Glutamatergic neuron (in vitro differentiated cells): ENCODE measurements around the gene KCNJ5. TPM values are rescaled to one million over a fixed set of nuclear protein-coding genes. Genes with fewer than 3 reads are reported as not detected.

Source experiments
- DNase-seq: peaks from one replicate; pipeline ENCODE4 v3.0.0; 2022
- H3K27ac Mint-ChIP-seq: one replicate; pipeline ENCODE4 v1.8.0; 2020; ENCODE audit warnings: mild to moderate bottlenecking, mixed read lengths, inconsistent platforms; ENCODE audit not compliant: unreplicated experiment
- H3K27me3 Mint-ChIP-seq: one replicate; pipeline ENCODE4 v1.8.0; 2020; ENCODE audit warnings: mild to moderate bottlenecking, moderate library complexity, mixed read lengths, inconsistent platforms; ENCODE audit not compliant: unreplicated experiment
- H3K36me3 Mint-ChIP-seq: one replicate; pipeline ENCODE4 v1.8.0; 2020; ENCODE audit warnings: mild to moderate bottlenecking, mixed read lengths, inconsistent platforms; ENCODE audit not compliant: unreplicated experiment
- H3K4me1 Mint-ChIP-seq: one replicate; pipeline ENCODE4 v1.8.0; 2020; ENCODE audit warnings: mild to moderate bottlenecking, low read depth, mixed read lengths, inconsistent platforms; ENCODE audit not compliant: unreplicated experiment
- H3K4me3 Mint-ChIP-seq: one replicate; pipeline ENCODE4 v1.8.0; 2020; ENCODE audit warnings: mild to moderate bottlenecking, mixed read lengths, inconsistent platforms; ENCODE audit not compliant: unreplicated experiment
- H3K9me3 Mint-ChIP-seq: one replicate; pipeline ENCODE4 v1.8.0; 2020; ENCODE audit warnings: mild to moderate bottlenecking, moderate library complexity, mixed read lengths, inconsistent platforms; ENCODE audit not compliant: unreplicated experiment
- total RNA-seq: library from RNA; stranded (reverse); fragmentation: NEBNext Ultra II Directional; extraction: Animal tissue kit (Norgen Biotek cat#: 25700); gene quantifications from one replicate; pipeline ENCODE4 v1.2.1, GENCODE V29; 2021; ENCODE audit not compliant: unreplicated experiment
- TF ChIP-seq, protein P1 (sequence below): fragments of 200-600 bp; sonication (generic); IDR thresholded peaks from one replicate; pipeline ENCODE4 v1.5.0; 2021; ENCODE audit not compliant: partially characterized antibody, unreplicated experiment

Gene KCNJ5
- total RNA-seq, 1 donor from 2014 or later = 0.34 TPM

DNA sequence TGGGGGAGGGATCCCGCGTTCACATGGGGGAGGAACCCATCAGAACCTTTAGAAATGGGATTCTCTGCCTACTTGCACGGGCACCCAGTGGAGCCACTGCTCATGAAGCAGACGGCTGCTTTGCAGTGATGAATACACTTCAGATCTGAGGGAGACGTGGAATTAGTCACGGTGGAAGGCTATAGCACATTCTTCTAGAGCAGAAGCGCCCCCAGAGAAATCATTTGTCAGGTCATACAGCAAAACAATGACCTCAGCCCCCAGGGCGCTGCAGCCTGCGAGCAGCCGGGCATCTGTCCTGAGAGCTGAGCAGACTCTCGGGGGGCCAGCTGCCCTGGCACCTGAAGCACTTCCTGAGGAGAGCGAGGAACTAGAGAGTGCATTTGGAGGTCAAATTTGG is 38.8 kb downstream of the KCNJ5 start:
- peak; percentile 76 for DNase-seq

DNA sequence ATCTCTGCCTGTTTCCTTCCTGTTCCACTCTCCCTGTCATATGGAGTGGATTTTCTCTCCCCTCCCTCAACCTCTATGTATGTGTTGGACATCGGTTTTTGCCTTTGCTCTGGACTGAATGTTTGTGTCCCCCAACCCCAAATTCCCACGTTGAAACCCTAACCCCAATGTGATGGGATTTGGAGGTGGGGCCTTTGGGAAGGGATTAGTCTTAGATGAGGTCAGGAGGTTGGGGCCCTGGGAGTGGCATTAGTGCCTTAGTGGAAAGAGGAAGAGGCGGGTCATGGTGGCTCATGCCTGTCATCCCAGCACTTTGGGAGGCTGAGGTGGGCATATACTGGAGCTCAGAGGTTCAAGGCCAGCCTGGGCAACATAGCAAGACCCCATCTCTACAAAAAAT is 39.9 kb downstream of the KCNJ5 start:
- no peak for DNase-seq
- Mint-ChIP-seq H3K9me3 (peaks cover 6% of the 10 kb centered on the region), H3K27ac (no peak overlapping the region), H3K36me3 (no peaks in the 10 kb centered on the region), H3K4me3 (no peak overlapping the region), H3K4me1 (peaks cover 42% of the 10 kb centered on the region), H3K27me3 (peaks cover 17% of the 10 kb centered on the region)
- TF ChIP-seq, protein P1, sequence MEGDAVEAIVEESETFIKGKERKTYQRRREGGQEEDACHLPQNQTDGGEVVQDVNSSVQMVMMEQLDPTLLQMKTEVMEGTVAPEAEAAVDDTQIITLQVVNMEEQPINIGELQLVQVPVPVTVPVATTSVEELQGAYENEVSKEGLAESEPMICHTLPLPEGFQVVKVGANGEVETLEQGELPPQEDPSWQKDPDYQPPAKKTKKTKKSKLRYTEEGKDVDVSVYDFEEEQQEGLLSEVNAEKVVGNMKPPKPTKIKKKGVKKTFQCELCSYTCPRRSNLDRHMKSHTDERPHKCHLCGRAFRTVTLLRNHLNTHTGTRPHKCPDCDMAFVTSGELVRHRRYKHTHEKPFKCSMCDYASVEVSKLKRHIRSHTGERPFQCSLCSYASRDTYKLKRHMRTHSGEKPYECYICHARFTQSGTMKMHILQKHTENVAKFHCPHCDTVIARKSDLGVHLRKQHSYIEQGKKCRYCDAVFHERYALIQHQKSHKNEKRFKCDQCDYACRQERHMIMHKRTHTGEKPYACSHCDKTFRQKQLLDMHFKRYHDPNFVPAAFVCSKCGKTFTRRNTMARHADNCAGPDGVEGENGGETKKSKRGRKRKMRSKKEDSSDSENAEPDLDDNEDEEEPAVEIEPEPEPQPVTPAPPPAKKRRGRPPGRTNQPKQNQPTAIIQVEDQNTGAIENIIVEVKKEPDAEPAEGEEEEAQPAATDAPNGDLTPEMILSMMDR = no peak

More for the DNA sequence above, 38.8 kb downstream of the KCNJ5 start:
- no peak overlapping the region for H3K27ac Mint-ChIP-seq
- peaks cover 6% of the 10 kb centered on the region for H3K9me3 Mint-ChIP-seq
- peaks cover 16% of the 10 kb centered on the region for H3K27me3 Mint-ChIP-seq
- H3K4me1 Mint-ChIP-seq = peaks cover 45% of the 10 kb centered on the region
- TF ChIP-seq, protein P1 = no peak
- H3K36me3 Mint-ChIP-seq = no peaks in the 10 kb centered on the region
- H3K4me3 Mint-ChIP-seq = no peak overlapping the region

DNA sequence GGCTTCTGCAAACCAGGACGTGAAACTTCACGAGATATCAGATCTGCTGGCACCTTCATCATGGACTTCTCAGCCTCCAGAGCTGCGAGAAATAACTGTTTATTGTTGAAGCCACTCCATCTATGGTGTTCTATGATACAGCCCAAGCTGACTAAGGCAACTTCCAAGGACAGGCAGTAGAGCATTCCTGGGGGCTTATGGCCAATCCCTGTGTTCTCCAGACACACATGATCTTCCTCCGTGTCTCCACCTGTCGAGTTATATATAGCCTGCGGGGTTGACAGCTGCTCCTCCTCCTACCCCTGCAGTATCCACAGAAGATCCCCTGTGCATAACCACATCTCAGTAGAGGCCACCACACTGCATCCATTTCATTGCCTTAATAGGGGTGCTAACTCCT is 40.5 kb downstream of the KCNJ5 start:
- TF ChIP-seq, protein P1 = no peak
- DNase-seq = no peak
- Mint-ChIP-seq H3K36me3 (no peaks in the 10 kb centered on the region), H3K27ac (no peak overlapping the region), H3K9me3 (peaks cover 4% of the 10 kb centered on the region), H3K4me3 (no peak overlapping the region), H3K27me3 (peaks cover 17% of the 10 kb centered on the region), H3K4me1 (peaks cover 39% of the 10 kb centered on the region)

DNA sequence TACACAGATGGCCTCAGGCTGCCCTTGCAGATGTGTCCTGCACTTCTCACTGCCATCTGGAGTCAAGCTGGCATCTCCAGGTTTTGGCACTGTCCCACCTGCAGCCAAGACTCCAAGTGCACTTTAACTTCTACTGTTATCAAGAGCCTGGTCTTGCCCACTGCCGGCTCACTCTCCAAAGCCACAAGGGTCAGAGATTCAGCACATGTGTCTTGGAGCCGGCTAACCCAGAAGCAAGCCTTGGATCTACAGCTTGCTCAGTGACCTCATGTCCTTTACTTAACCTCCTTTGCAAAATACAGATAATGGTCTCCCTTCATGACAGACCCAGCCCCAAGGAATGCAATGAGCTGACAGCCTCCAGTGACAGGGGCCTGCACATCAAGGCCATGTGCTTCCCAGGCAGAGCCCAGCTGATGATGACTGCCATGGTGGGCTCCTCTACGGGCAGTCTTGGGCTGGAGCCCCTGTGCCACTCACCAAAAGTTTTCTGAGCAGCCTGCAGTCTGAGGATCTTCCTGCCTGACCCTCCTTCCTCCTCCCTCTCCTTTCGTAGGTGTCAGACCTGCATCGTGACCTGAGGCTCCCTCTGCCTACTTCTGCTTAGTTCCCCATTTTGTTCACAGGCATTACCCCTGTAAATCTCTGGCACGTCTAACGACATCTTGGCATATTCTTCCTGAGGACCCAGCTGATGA is 42.5 kb downstream of the KCNJ5 start:
- no peak for DNase-seq
- Mint-ChIP-seq H3K4me1 (peaks cover 40% of the 10 kb centered on the region), H3K27ac (no peak overlapping the region), H3K4me3 (no peak overlapping the region), H3K27me3 (peaks cover 18% of the 10 kb centered on the region), H3K9me3 (peaks cover 4% of the 10 kb centered on the region), H3K36me3 (no peaks in the 10 kb centered on the region)
- TF ChIP-seq, protein P1 = no peak

DNA sequence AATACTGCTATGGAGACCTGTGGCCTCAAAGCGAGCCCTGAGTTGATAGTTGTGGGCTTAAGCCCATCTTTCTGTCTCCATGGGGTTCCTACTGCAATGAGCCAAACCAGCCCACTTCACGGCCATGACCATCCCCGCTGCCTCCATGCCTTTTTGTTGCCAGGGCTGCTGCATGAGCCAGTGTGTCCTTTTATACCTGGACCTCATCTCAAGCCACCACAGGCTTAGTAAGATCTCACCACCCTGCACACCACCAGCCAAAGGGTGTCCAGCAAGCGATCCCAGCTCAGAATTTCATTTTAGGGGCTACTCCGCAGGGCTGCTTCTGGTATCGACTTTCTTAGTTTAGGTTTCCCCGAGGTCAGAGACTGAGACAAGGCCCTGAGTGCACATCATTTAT is 43.2 kb downstream of the KCNJ5 start:
- Mint-ChIP-seq H3K4me3 (no peak overlapping the region), H3K4me1 (peaks cover 44% of the 10 kb centered on the region)
- TF ChIP-seq, protein P1 = no peak

More for the DNA sequence above, 43.2 kb downstream of the KCNJ5 start:
- no peaks in the 10 kb centered on the region for H3K36me3 Mint-ChIP-seq
- H3K27ac Mint-ChIP-seq = no peak overlapping the region
- H3K9me3 Mint-ChIP-seq = peaks cover 4% of the 10 kb centered on the region
- peaks cover 18% of the 10 kb centered on the region for H3K27me3 Mint-ChIP-seq
- no peak for DNase-seq
